HG02610 (cell line): Measurements from ENCODE around the gene CCDC12.
"Not testable (repeated sequence)": the region's sequence is repeated elsewhere in the genome, so short reads cannot be mapped to it uniquely, and the experiment has no call there.

Experiments
- ATAC-seq: cut with Tn5 transposase; IDR thresholded peaks from one replicate; pipeline ENCODE4 v1.9.1; 2021; ENCODE audit warnings: mild to moderate bottlenecking, moderate library complexity; ENCODE audit not compliant: unreplicated experiment

The CCDC12 gene

DNA sequence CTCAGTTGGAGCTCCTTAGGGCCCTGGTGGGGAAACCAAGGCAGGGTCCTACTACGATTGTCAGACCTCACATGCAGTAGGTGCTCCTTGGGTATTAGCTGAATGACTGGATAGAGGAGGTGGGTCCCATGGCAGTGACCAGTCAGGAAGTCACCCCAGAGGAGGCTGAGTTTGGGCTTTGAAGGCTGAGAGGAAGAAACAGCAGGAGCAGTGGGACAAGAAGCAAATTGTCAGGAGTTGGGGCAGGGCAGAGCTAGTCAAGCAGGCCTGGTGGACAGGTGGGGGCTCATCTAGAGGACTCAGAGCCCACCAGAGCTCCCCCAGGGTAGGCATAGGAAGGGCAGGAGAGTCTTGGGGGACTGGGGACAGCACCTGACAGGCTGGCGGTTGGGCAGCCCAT, 6.0 kb upstream of the CCDC12 start:
- no peak for ATAC-seq

- no peak for ATAC-seq
Observed at GRCh38 chr3:46981932-46982471, 5.5 kb upstream of the CCDC12 start.

- ATAC-seq: peak; percentile 3
Observed at GRCh38 chr3:46979958-46980497, 3.5 kb upstream of the CCDC12 start.

GRCh38 chr3:46978985-46979944, 2.7 kb upstream of the CCDC12 start, which contains the start of gene NBEAL2:
Gene NBEAL2 (plus strand): TSS chr3:46979666. CDS start chr3:46979862, 196 bp downstream.
- ATAC-seq: peak; percentile 80

DNA sequence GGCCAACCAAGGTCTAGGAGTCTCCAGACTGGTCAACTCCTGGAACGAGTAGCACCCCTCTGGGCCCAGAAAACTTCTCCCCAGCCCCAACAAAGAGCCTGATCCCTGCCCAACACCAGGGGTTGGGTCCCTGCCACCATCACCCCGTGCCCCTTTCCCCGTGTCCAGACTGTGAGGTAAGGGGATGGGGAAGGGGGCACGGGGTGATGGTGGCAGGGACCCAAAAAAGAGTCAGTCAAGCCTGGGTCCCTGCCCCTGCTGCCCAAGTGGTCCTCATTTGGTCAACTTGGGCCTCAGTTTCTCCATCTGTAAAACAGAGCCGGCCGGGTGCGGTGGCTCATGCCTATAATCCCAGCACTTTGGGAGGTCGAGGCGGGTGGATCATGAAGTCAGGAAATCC, 1.8 kb upstream of the CCDC12 start:
- ATAC-seq: no peak

DNA sequence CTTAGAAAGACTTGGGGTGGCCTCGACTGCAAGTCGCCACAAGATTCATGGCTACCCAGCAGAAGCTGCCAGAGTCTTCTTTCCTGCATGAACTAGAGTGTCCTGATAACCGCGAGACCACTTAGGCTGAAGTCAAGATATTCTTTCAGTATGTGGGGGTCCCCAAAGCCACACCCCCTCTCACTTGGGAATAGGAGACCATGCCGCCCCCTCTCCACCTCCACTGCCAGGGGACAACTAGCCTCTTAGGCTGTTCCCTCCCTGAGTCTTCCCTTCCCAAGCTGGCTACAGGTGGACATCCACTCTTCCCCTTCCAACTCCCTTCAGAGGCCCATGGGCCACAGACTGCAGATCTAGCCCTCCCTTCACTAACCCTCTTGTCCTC, 1.3 kb upstream of the CCDC12 start:
- ATAC-seq: no peak

- no peak for ATAC-seq
Observed at GRCh38 chr3:46974421-46975171, 1.9 kb downstream of the CCDC12 start.

GRCh38 chr3:46972396-46972795, 4.1 kb downstream of the CCDC12 start:
- no peak for ATAC-seq

DNA sequence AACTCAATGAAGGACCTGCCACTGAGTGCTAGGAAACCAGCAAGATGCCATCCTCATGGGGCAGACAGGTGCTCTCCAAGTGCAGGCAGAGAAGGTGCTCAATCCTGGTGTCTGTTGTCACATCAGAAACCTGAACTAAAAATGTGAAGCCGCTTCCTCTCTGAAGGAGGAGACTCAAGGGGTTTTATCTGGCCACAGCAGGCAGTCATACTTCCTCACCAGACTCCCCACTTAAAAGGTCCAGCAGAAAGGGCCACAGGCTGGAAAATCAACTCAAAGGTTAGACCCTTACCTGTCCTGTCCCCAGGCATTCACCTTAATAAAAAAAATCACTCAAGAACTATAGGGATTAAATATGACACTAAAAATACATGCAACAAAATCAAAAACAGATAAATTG, 4.8 kb downstream of the CCDC12 start:
- no peak for ATAC-seq

DNA sequence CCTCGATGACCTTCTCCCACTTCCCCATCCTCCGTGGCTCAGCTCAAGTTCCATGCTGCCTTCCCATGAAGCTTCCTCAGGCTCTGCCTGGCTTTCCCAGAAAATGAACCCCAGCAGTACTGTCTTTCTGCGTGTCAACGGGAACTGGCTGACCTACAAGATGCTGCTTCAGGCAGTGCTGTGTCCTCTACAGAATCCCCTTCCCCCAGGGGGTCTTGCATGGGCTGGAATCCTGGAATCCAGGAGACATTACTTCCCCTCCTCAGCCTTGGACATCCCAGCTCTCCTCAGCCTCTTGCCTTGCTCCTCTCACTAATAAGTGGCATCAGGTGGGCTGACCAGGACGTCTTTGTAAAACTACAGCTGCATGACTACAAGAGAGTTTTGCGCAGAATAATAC, 5.4 kb downstream of the CCDC12 start:
- ATAC-seq: no peak

- no peak for ATAC-seq
Observed at GRCh38 chr3:46970391-46971091, 6.0 kb downstream of the CCDC12 start.

DNA sequence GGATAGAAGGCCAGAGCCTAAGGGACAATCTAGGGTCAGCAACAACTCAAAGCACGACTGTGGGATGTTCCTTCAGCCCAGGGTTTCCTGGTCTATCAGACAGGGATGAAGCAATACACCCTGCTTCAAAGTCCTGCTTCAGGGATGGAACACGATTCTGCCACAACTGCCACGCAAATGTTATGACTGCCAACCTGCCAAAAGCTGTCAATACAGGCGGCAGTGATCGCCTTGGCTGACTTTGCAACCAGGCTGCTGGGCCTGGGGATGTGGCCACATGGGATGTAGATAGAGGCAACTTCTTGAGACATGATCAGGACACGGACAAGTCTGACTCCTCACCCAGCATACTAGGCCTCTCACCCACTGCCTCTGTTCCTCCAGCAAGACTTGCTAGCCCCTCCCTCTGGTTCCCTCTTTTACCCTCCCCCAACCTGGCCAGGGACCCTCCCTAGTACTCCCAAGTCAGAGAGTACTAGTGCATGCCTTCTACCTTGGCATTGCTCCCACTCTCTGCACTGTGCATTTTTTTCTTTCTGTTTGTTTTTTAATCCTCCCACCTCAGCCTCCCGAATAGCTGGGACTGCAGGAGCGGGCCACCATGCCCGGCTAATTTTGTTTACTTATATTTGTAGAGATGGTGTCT, 7.6 kb downstream of the CCDC12 start:
- no peak for ATAC-seq

DNA sequence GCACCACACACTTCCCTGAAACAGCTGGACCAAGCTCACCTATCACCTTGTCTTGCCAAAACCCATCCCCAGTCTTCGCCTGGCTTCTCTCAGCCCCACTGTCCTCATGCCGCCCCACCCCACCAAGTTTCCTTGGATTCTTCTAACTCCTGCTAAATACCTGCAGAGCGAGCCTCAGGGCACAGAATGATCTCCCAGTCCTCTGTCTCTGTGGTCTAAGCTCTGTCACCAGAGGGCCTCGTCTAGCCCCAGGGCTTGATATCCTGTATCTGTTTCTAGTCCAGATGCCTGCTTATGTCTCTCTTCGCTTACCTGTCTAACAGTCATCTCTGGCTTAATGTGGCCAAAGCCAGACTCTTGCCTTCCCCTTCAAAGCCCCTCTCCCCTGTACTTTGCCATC, 9.7 kb downstream of the CCDC12 start:
- no peak for ATAC-seq

DNA sequence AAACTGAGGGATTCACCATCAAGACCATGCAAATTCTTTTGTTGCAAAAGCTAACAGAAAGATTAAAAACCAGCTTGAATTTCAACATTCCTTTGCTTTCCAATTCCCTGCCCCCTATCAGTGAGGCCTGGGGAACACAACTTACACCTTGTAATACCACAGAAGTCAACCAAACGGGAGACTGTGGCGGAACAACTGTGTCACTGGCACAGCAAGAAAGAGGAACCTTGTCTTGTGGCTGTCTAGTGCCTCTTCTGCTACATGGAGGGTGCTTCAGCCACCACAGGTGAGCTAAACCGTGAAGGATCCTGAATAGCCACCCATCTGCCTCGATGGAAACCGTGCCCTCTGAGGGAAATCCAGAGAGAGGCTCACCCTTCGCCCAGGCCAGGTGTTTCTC, 11.4 kb downstream of the CCDC12 start:
- peak; percentile 61 for ATAC-seq

DNA sequence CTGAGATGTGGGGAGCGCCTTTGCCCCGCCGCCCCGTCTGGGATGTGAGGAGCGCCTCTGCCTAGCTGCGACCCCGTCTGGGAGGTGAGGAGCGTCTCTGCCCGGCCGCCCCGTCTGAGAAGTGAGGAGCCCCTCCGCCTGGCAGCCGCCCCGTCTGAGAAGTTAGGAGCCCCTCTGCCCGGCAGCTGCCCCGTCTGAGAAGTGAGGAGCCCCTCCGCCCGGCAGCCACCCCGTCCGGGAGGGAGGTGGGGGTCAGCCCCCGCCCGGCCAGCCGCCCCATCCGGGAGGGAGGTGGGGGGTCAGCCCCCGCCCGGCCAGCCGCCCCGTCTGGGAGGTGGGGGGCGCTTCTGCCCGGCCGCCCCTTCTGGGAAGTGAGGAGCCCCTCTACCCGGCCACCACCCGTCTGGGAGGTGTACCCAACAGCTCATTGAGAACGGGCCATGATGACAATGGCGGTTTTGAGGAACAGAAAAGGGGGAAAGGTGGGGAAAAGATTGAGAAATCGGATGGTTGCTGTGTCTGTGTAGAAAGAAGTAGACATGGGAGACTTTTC, 12.4 kb downstream of the CCDC12 start:
- not testable (repeated sequence) for ATAC-seq

- ATAC-seq: no peak
Observed at GRCh38 chr3:46962990-46963389, 13.6 kb downstream of the CCDC12 start.

- no peak for ATAC-seq
Observed at GRCh38 chr3:46962427-46962826, 14.1 kb downstream of the CCDC12 start.

DNA sequence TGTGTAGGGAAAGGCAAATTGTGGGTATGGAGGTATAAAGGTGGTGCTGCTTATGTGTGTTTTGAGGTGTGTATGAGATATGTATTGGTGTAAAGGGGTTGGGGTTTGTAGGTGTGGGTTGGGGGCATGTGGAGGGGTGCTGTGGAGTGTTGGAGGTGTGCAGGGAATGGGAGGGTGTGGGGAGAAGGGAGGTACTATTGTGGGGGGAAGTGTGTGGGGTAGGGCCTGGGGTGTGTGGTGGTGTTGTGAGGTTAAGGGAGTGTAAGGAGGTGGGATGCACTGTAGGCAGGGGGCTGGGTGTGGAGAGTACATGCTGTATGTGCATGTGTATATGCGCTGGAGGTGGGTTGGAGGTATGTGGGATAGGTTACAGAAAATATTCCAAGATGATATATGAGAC, 15.7 kb downstream of the CCDC12 start:
- ATAC-seq: no peak

GRCh38 chr3:46960081-46960701, 16.4 kb downstream of the CCDC12 start:
- peak; percentile 54 for ATAC-seq

- no peak for ATAC-seq
Observed at GRCh38 chr3:46959161-46959511, 17.4 kb downstream of the CCDC12 start.
